Activated T-helper 2 cell treated with anti-CD3 and anti-CD28 coated beads, Interferon-gamma antibody, Interleukin-2, Interleukin-4, amounts not matched to agents 10 μg/mL and 5 μg/mL and 100 μg/mL, durations not matched to agents 14 hours and 24 hours and 36 hours (primary cell): ENCODE data around the gene VCL. TPM values are rescaled to one million over a fixed set of nuclear protein-coding genes. Genes with fewer than 3 reads are reported as not detected.

ENCODE experiments used
- DNase-seq: peaks from one replicate; pipeline ENCODE4 v3.0.0; 2021; ENCODE audit warnings: low spot score
- H3K27ac Mint-ChIP-seq: one replicate; pipeline ENCODE4 v1.8.0; 2021; ENCODE audit warnings: mixed read lengths
- H3K27me3 Mint-ChIP-seq: one replicate; pipeline ENCODE4 v1.8.0; 2021; ENCODE audit warnings: low read depth, mixed read lengths
- H3K36me3 Mint-ChIP-seq: one replicate; pipeline ENCODE4 v1.8.0; 2021; ENCODE audit warnings: low read depth, mixed read lengths
- H3K4me1 Mint-ChIP-seq: one replicate; pipeline ENCODE4 v1.8.0; 2021; ENCODE audit warnings: low read depth, mixed read lengths
- H3K4me3 Mint-ChIP-seq: one replicate; pipeline ENCODE4 v1.8.0; 2021; ENCODE audit warnings: low read depth, mild to moderate bottlenecking, moderate library complexity, mixed read lengths
- H3K9me3 Mint-ChIP-seq: one replicate; pipeline ENCODE4 v1.8.0; 2021; ENCODE audit warnings: mixed read lengths
- intact Hi-C: fragments of 100-400 bp; cut with micrococcal nuclease; formaldehyde crosslinking; loops from one replicate; pipeline ENCODE4 v1.15.1; 2023
- total RNA-seq: library from RNA; stranded (reverse); gene quantifications from 2 replicates; pipeline ENCODE4 v1.2.3, GENCODE V29; 2022

The VCL gene
- total RNA-seq, 1 donor from 2014 or later = 24.4 TPM

- Mint-ChIP-seq H3K27ac (peak overlapping the region; percentile 43), H3K4me3 (no peak overlapping the region), H3K4me1 (peaks cover 42% of the 10 kb centered on the region), H3K36me3 (peaks cover 46% of the 10 kb centered on the region), H3K9me3 (no peaks in the 10 kb centered on the region), H3K27me3 (no peaks in the 10 kb centered on the region)
- intact Hi-C loops = loop anchor here (2.0 to 5.0 kb wide), 2 partner anchors 42 to 86 kb away; no protein-coding TSS in a partner anchor
- no peak for DNase-seq
Measured at GRCh38 chr10:74079028-74079935, 81.4 kb downstream of the VCL start.

GRCh38 chr10:74079936-74080590 lies 82.1 kb downstream of the VCL start:
- intact Hi-C loops = loop anchor here (2.0 to 5.0 kb wide), 2 partner anchors 43 to 87 kb away; no protein-coding TSS in a partner anchor
- H3K4me3 Mint-ChIP-seq = peak overlapping the region; percentile 15
- no peaks in the 10 kb centered on the region for H3K27me3 Mint-ChIP-seq
- H3K27ac Mint-ChIP-seq = peak overlapping the region; percentile 43
- no peaks in the 10 kb centered on the region for H3K9me3 Mint-ChIP-seq
- peaks cover 42% of the 10 kb centered on the region for H3K36me3 Mint-ChIP-seq
- DNase-seq = no peak
- H3K4me1 Mint-ChIP-seq = peaks cover 46% of the 10 kb centered on the region

- Mint-ChIP-seq H3K27ac (no peak overlapping the region), H3K4me3 (no peak overlapping the region), H3K9me3 (no peaks in the 10 kb centered on the region), H3K27me3 (no peaks in the 10 kb centered on the region), H3K36me3 (peaks cover 33% of the 10 kb centered on the region), H3K4me1 (peaks cover 48% of the 10 kb centered on the region)
- intact Hi-C loops = loop anchor here (1.0 kb wide), 1 partner anchor 195 kb away; no protein-coding TSS in a partner anchor
- DNase-seq = no peak
Measured at GRCh38 chr10:74081192-74081803, 83.4 kb downstream of the VCL start.

GRCh38 chr10:74081941-74082718 lies 84.2 kb downstream of the VCL start:
- Mint-ChIP-seq H3K36me3 (peaks cover 26% of the 10 kb centered on the region), H3K27me3 (no peaks in the 10 kb centered on the region), H3K4me3 (no peak overlapping the region), H3K27ac (no peak overlapping the region), H3K4me1 (peaks cover 44% of the 10 kb centered on the region), H3K9me3 (no peaks in the 10 kb centered on the region)
- DNase-seq = no peak
- intact Hi-C loops = loop anchor here (1.0 kb wide), 1 partner anchor 196 kb away; no protein-coding TSS in a partner anchor

GRCh38 chr10:74083304-74083703 lies 85.4 kb downstream of the VCL start:
- Mint-ChIP-seq H3K36me3 (peaks cover 21% of the 10 kb centered on the region), H3K27me3 (no peaks in the 10 kb centered on the region), H3K9me3 (no peaks in the 10 kb centered on the region), H3K27ac (no peak overlapping the region), H3K4me1 (peaks cover 34% of the 10 kb centered on the region), H3K4me3 (no peak overlapping the region)
- intact Hi-C loops = no loop called here
- DNase-seq = no peak

GRCh38 chr10:74084955-74085354 lies 87.0 kb downstream of the VCL start:
- DNase-seq = no peak
- no peak overlapping the region for H3K4me3 Mint-ChIP-seq
- peak overlapping the region; percentile 19 for H3K27ac Mint-ChIP-seq
- peaks cover 21% of the 10 kb centered on the region for H3K4me1 Mint-ChIP-seq
- H3K27me3 Mint-ChIP-seq = no peaks in the 10 kb centered on the region
- H3K9me3 Mint-ChIP-seq = no peaks in the 10 kb centered on the region
- intact Hi-C loops = loop anchor here (1.0 kb wide), 1 partner anchor 29 kb away; no protein-coding TSS in a partner anchor
- H3K36me3 Mint-ChIP-seq = peaks cover 33% of the 10 kb centered on the region

GRCh38 chr10:74086317-74086716 lies 88.4 kb downstream of the VCL start:
- Mint-ChIP-seq H3K9me3 (no peaks in the 10 kb centered on the region), H3K27ac (no peak overlapping the region), H3K36me3 (peaks cover 40% of the 10 kb centered on the region), H3K27me3 (no peaks in the 10 kb centered on the region), H3K4me3 (no peak overlapping the region), H3K4me1 (peaks cover 11% of the 10 kb centered on the region)
- no peak for DNase-seq
- intact Hi-C loops = no loop called here

- no peak overlapping the region for H3K27ac Mint-ChIP-seq
- peaks cover 38% of the 10 kb centered on the region for H3K36me3 Mint-ChIP-seq
- intact Hi-C loops = no loop called here
- no peaks in the 10 kb centered on the region for H3K9me3 Mint-ChIP-seq
- no peak overlapping the region for H3K4me3 Mint-ChIP-seq
- H3K4me1 Mint-ChIP-seq = peaks cover 10% of the 10 kb centered on the region
- H3K27me3 Mint-ChIP-seq = no peaks in the 10 kb centered on the region
- no peak for DNase-seq
Measured at GRCh38 chr10:74088722-74089121, 90.8 kb downstream of the VCL start.

- Mint-ChIP-seq H3K36me3 (peaks cover 58% of the 10 kb centered on the region), H3K9me3 (no peaks in the 10 kb centered on the region), H3K4me3 (no peak overlapping the region), H3K4me1 (peaks cover 2% of the 10 kb centered on the region), H3K27me3 (no peaks in the 10 kb centered on the region), H3K27ac (no peak overlapping the region)
- intact Hi-C loops = no loop called here
- DNase-seq = no peak
Measured at GRCh38 chr10:74092372-74092771, 94.5 kb downstream of the VCL start.

- Mint-ChIP-seq H3K36me3 (peaks cover 65% of the 10 kb centered on the region), H3K27me3 (no peaks in the 10 kb centered on the region), H3K4me1 (peaks cover 2% of the 10 kb centered on the region), H3K27ac (no peak overlapping the region), H3K4me3 (no peak overlapping the region), H3K9me3 (no peaks in the 10 kb centered on the region)
- no peak for DNase-seq
- intact Hi-C loops = no loop called here
Measured at GRCh38 chr10:74093530-74094164, 95.7 kb downstream of the VCL start.

- no peaks in the 10 kb centered on the region for H3K27me3 Mint-ChIP-seq
- no peak overlapping the region for H3K27ac Mint-ChIP-seq
- H3K4me3 Mint-ChIP-seq = no peak overlapping the region
Measured at GRCh38 chr10:74094231-74094630, 96.3 kb downstream of the VCL start.

GRCh38 chr10:74096777-74097176 lies 98.9 kb downstream of the VCL start:
- no peak overlapping the region for H3K4me3 Mint-ChIP-seq

More at GRCh38 chr10:74094231-74094630, 96.3 kb downstream of the VCL start:
- no peaks in the 10 kb centered on the region for H3K9me3 Mint-ChIP-seq
- peaks cover 65% of the 10 kb centered on the region for H3K36me3 Mint-ChIP-seq
- DNase-seq = no peak
- peaks cover 4% of the 10 kb centered on the region for H3K4me1 Mint-ChIP-seq
- intact Hi-C loops = no loop called here

More at GRCh38 chr10:74096777-74097176, 98.9 kb downstream of the VCL start:
- Mint-ChIP-seq H3K36me3 (peaks cover 60% of the 10 kb centered on the region), H3K27ac (no peak overlapping the region), H3K27me3 (no peaks in the 10 kb centered on the region), H3K4me1 (peaks cover 2% of the 10 kb centered on the region), H3K9me3 (no peaks in the 10 kb centered on the region)
- DNase-seq = no peak
- intact Hi-C loops = no loop called here
